Esophagus muscularis mucosa (tissue), 4 donors: Measurements from ENCODE around the gene GALNT18.

ENCODE experiments used
- EP300 ChIP-seq: sonication (generic); formaldehyde crosslinking; IDR thresholded peaks from one replicate; pipeline ENCODE4 v1.6.1; 2017; ENCODE audit warnings: antibody characterized with exemption
- POLR2A ChIP-seq: fragments of 450-650 bp; IDR thresholded peaks from one replicate; pipeline ENCODE4 v1.6.1; 2017; ENCODE audit warnings: antibody characterized with exemption, moderate library complexity, mild to moderate bottlenecking, low read depth
- TF ChIP-seq, protein P1 (sequence below), 3 experiments: fragments of 200-600 bp in 2 of 3; fragments of 450-650 bp in 1 of 3; sonication (generic) in 2 of 3; IDR thresholded peaks; one replicate each; pipeline ENCODE4 v1.5.1; 2017 to 2019; ENCODE audit warnings: antibody characterized with exemption in 3 of 3, mild to moderate bottlenecking in 2 of 3, moderate library complexity in 1 of 3

- TF ChIP-seq, protein P1, sequence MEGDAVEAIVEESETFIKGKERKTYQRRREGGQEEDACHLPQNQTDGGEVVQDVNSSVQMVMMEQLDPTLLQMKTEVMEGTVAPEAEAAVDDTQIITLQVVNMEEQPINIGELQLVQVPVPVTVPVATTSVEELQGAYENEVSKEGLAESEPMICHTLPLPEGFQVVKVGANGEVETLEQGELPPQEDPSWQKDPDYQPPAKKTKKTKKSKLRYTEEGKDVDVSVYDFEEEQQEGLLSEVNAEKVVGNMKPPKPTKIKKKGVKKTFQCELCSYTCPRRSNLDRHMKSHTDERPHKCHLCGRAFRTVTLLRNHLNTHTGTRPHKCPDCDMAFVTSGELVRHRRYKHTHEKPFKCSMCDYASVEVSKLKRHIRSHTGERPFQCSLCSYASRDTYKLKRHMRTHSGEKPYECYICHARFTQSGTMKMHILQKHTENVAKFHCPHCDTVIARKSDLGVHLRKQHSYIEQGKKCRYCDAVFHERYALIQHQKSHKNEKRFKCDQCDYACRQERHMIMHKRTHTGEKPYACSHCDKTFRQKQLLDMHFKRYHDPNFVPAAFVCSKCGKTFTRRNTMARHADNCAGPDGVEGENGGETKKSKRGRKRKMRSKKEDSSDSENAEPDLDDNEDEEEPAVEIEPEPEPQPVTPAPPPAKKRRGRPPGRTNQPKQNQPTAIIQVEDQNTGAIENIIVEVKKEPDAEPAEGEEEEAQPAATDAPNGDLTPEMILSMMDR (IDR thresholded peaks at IDR 0.05) = no peak
- TF ChIP-seq POLR2A = no peak
- TF ChIP-seq EP300 = no peak
Observed at GRCh38 chr11:11524436-11525061, 97.3 kb downstream of the GALNT18 start.
